H1 (cell line): ENCODE results near the gene LTF.

Experiments
- BCL11A ChIP-seq, 2 experiments: IDR thresholded peaks; one replicate each; pipeline ENCODE4 v1.6.1; 2011; ENCODE audit warnings: low read depth in 2 of 2, low read length in 2 of 2, mild to moderate bottlenecking in 2 of 2
- EZH2 ChIP-seq: fragments of 200-600 bp; sonication (generic); IDR thresholded peaks from 2 replicates; pipeline ENCODE4 v1.7.1; 2012; ENCODE audit warnings: low read depth, mild to moderate bottlenecking, moderate library complexity, low read length, inconsistent platforms; ENCODE audit not compliant: severe bottlenecking
- HDAC6 ChIP-seq: IDR thresholded peaks from one replicate; pipeline ENCODE4 v1.7.1; 2012; ENCODE audit warnings: low read depth, mild to moderate bottlenecking, inconsistent platforms, low read length, moderate library complexity
- KDM5A ChIP-seq: fragments of 200-600 bp; IDR thresholded peaks from 2 replicates; pipeline ENCODE4 v1.7.1; 2012; ENCODE audit warnings: mild to moderate bottlenecking, low read length, inconsistent platforms, mixed read lengths
- SIRT6 ChIP-seq: IDR thresholded peaks from one replicate; pipeline ENCODE4 v1.7.1; 2012; ENCODE audit warnings: low read length, inconsistent platforms
- SP1 ChIP-seq: IDR thresholded peaks from 2 replicates; pipeline ENCODE4 v1.6.1; 2011; ENCODE audit warnings: low read depth, low read length
- TF ChIP-seq, protein P1 (sequence below), 3 experiments: IDR thresholded peaks; 1 replicate in 2 of 3; 2 replicates in 1 of 3; pipeline versions ENCODE4 v1.5.1 to v1.6.1; 2011; ENCODE audit warnings: low read length in 3 of 3, mild to moderate bottlenecking in 3 of 3, inconsistent platforms in 2 of 3, low read depth in 1 of 3, moderate library complexity in 1 of 3; ENCODE audit not compliant: insufficient read depth in 1 of 3; ENCODE audit errors: control extremely low read depth in 1 of 3
- TF ChIP-seq, protein P2 (sequence below): IDR thresholded peaks from 2 replicates; pipeline ENCODE4 v1.6.1; 2012; ENCODE audit warnings: inconsistent platforms
- TF ChIP-seq, protein P3 (sequence below): IDR thresholded peaks from 2 replicates; pipeline ENCODE4 v1.6.1; 2012; ENCODE audit warnings: low read length, inconsistent platforms

DNA sequence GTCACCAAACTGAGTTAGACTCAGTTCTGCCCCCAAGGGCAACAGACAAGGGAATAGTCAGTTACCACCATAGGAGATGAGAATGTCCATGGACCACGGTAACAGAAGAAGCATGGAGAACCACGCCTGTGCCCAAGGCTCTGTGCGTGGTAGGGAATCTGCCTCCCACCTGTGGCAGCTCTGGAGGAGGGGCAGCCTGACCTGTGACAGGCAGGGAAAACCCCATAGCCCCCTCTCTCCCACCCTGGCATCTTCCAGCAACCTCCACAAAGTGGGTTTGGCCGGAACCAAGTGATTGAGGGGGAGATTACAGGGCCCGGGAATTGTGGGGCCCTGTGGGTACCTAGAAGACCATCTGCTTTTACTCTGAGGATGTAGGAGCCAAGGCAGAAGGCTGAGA, 14.3 kb upstream of the LTF start:
- no peak for TF ChIP-seq EZH2
- TF ChIP-seq SP1: no peak
- TF ChIP-seq, protein P1, sequence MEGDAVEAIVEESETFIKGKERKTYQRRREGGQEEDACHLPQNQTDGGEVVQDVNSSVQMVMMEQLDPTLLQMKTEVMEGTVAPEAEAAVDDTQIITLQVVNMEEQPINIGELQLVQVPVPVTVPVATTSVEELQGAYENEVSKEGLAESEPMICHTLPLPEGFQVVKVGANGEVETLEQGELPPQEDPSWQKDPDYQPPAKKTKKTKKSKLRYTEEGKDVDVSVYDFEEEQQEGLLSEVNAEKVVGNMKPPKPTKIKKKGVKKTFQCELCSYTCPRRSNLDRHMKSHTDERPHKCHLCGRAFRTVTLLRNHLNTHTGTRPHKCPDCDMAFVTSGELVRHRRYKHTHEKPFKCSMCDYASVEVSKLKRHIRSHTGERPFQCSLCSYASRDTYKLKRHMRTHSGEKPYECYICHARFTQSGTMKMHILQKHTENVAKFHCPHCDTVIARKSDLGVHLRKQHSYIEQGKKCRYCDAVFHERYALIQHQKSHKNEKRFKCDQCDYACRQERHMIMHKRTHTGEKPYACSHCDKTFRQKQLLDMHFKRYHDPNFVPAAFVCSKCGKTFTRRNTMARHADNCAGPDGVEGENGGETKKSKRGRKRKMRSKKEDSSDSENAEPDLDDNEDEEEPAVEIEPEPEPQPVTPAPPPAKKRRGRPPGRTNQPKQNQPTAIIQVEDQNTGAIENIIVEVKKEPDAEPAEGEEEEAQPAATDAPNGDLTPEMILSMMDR (IDR thresholded peaks at IDR 0.05; ENCODE audit: control extremely low read depth in 1 of 3, insufficient read depth in 1 of 3, low read depth in 1 of 3, low read length in 3 of 3): no peak
- TF ChIP-seq, protein P2, sequence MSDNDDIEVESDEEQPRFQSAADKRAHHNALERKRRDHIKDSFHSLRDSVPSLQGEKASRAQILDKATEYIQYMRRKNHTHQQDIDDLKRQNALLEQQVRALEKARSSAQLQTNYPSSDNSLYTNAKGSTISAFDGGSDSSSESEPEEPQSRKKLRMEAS: no peak
- TF ChIP-seq SIRT6: no peak
- TF ChIP-seq, protein P3, sequence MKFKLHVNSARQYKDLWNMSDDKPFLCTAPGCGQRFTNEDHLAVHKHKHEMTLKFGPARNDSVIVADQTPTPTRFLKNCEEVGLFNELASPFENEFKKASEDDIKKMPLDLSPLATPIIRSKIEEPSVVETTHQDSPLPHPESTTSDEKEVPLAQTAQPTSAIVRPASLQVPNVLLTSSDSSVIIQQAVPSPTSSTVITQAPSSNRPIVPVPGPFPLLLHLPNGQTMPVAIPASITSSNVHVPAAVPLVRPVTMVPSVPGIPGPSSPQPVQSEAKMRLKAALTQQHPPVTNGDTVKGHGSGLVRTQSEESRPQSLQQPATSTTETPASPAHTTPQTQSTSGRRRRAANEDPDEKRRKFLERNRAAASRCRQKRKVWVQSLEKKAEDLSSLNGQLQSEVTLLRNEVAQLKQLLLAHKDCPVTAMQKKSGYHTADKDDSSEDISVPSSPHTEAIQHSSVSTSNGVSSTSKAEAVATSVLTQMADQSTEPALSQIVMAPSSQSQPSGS: no peak
- TF ChIP-seq BCL11A (IDR thresholded peaks at IDR 0.05; ENCODE audit: low read depth in 2 of 2, low read length in 2 of 2): no peak
- TF ChIP-seq KDM5A: no peak
- TF ChIP-seq HDAC6: no peak
